Uterus (tissue), 2 donors: ENCODE results near the gene DMD.

Experiments
- POLR2A ChIP-seq, 2 donors: fragments of 450-650 bp; IDR thresholded peaks; one replicate each; pipeline ENCODE4 v1.6.1; 2016; ENCODE audit warnings: antibody characterized with exemption in 2 of 2, mild to moderate bottlenecking in 1 of 2, moderate library complexity in 1 of 2
- TF ChIP-seq, protein P1 (sequence below), 4 experiments: fragments of 200-600 bp in 2 of 4; fragments of 450-650 bp in 2 of 4; sonication (generic) in 2 of 4; IDR thresholded peaks; one replicate each; pipeline ENCODE4 v1.5.1; 2016 to 2019; ENCODE audit warnings: antibody characterized with exemption in 4 of 4, mild to moderate bottlenecking in 2 of 4, moderate library complexity in 1 of 4

DNA sequence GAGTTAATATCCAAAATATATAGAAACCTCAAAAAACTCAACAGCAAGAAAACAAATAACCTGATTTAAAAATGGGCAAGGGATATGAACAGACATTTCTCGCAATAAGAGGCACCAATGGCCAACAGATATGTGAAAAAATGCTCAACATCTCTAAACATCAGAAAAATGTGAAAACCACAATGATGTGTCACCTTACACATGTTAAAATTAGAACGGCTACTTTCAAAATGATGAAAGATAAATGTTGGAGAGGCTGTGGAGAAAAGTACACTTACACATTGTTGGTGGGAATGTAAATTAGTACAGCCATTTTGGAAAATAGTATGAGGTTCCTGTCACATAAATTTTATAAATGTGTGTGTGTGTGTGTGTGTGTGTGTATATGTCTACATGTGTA, 731.3 kb downstream of the DMD start:
- TF ChIP-seq POLR2A (IDR thresholded peaks at IDR 0.05): no peak
- TF ChIP-seq, protein P1, sequence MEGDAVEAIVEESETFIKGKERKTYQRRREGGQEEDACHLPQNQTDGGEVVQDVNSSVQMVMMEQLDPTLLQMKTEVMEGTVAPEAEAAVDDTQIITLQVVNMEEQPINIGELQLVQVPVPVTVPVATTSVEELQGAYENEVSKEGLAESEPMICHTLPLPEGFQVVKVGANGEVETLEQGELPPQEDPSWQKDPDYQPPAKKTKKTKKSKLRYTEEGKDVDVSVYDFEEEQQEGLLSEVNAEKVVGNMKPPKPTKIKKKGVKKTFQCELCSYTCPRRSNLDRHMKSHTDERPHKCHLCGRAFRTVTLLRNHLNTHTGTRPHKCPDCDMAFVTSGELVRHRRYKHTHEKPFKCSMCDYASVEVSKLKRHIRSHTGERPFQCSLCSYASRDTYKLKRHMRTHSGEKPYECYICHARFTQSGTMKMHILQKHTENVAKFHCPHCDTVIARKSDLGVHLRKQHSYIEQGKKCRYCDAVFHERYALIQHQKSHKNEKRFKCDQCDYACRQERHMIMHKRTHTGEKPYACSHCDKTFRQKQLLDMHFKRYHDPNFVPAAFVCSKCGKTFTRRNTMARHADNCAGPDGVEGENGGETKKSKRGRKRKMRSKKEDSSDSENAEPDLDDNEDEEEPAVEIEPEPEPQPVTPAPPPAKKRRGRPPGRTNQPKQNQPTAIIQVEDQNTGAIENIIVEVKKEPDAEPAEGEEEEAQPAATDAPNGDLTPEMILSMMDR (IDR thresholded peaks at IDR 0.05): no peak
